ENCODE measurements around the gene CCDC57.

The CCDC57 gene

GRCh38 chr17:82246365-82247181, 33.9 kb upstream of the CCDC57 start:
- DNase-seq (ENCODE audit: low spot score) = no peak

GRCh38 chr17:82246040-82246364, 33.4 kb upstream of the CCDC57 start:
- no peak for DNase-seq (ENCODE audit: low spot score)

- DNase-seq (ENCODE audit: low spot score) = no peak
These were observed 32.7 kb upstream of the CCDC57 start for GRCh38 chr17:82245134-82246039.

GRCh38 chr17:82244413-82245133, 31.9 kb upstream of the CCDC57 start:
- peak; percentile 83 for DNase-seq (ENCODE audit: low spot score)

GRCh38 chr17:82243648-82244412, 31.2 kb upstream of the CCDC57 start:
- DNase-seq (ENCODE audit: low spot score) = peak; percentile 53

GRCh38 chr17:82242977-82243647, 30.5 kb upstream of the CCDC57 start:
- DNase-seq (ENCODE audit: low spot score) = peak; percentile 73

- no peak for DNase-seq (ENCODE audit: low spot score)
These were observed 30.0 kb upstream of the CCDC57 start for GRCh38 chr17:82242698-82242976.

GRCh38 chr17:82241926-82242697, 29.5 kb upstream of the CCDC57 start:
- peak; percentile 76 for DNase-seq (ENCODE audit: low spot score)

- DNase-seq (ENCODE audit: low spot score) = no peak
These were observed 28.7 kb upstream of the CCDC57 start for GRCh38 chr17:82241183-82241925.

- DNase-seq (ENCODE audit: low spot score) = no peak
These were observed 28.0 kb upstream of the CCDC57 start for GRCh38 chr17:82240506-82241182.

GRCh38 chr17:82239926-82240505, 27.4 kb upstream of the CCDC57 start:
- DNase-seq (ENCODE audit: low spot score) = no peak

GRCh38 chr17:82239401-82239925, 26.8 kb upstream of the CCDC57 start:
- DNase-seq (ENCODE audit: low spot score) = no peak

GRCh38 chr17:82238472-82239201, 26.0 kb upstream of the CCDC57 start:
- DNase-seq (ENCODE audit: low spot score) = peak; percentile 70

- DNase-seq (ENCODE audit: low spot score) = no peak
These were observed 25.3 kb upstream of the CCDC57 start for GRCh38 chr17:82237746-82238471.

GRCh38 chr17:82237083-82237745, 24.6 kb upstream of the CCDC57 start:
- no peak for DNase-seq (ENCODE audit: low spot score)

- peak; percentile 79 for DNase-seq (ENCODE audit: low spot score)
These were observed 23.7 kb upstream of the CCDC57 start for GRCh38 chr17:82236142-82236971.
